ENCODE data around the gene MAMDC2.

DNA sequence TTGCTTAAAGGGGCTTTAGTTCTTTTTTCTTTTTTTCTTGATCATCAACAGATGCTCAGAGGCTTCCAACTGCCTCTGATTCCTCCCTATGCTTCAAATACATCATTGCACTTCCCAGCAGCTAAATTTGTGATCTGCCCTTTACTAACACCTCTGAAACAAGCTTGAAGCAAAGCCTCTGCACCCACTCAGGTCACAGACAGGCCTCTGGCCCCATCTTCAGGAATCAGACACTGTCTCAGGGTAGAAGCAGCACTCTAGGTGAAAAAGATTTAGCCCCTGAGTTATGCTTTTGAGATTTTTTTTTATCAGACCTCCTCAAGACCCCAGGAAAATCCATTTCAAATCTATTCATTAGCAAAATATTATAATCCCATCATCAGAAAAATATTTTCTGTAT, 91.5 kb downstream of the MAMDC2 start:
- TF ChIP-seq, protein P1, sequence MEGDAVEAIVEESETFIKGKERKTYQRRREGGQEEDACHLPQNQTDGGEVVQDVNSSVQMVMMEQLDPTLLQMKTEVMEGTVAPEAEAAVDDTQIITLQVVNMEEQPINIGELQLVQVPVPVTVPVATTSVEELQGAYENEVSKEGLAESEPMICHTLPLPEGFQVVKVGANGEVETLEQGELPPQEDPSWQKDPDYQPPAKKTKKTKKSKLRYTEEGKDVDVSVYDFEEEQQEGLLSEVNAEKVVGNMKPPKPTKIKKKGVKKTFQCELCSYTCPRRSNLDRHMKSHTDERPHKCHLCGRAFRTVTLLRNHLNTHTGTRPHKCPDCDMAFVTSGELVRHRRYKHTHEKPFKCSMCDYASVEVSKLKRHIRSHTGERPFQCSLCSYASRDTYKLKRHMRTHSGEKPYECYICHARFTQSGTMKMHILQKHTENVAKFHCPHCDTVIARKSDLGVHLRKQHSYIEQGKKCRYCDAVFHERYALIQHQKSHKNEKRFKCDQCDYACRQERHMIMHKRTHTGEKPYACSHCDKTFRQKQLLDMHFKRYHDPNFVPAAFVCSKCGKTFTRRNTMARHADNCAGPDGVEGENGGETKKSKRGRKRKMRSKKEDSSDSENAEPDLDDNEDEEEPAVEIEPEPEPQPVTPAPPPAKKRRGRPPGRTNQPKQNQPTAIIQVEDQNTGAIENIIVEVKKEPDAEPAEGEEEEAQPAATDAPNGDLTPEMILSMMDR (IDR thresholded peaks at IDR 0.05): no peak
- no peak for TF ChIP-seq POLR2A (IDR thresholded peaks at IDR 0.05)

Measured in adrenal gland (tissue), 5 donors.